ENCODE measurements around the gene PIK3R5. TPM values are rescaled to one million over a fixed set of nuclear protein-coding genes. Genes with fewer than 3 reads are reported as not detected.

The PIK3R5 gene
- total RNA-seq, 1 donor from 2014 or later = 0.30 TPM

DNA sequence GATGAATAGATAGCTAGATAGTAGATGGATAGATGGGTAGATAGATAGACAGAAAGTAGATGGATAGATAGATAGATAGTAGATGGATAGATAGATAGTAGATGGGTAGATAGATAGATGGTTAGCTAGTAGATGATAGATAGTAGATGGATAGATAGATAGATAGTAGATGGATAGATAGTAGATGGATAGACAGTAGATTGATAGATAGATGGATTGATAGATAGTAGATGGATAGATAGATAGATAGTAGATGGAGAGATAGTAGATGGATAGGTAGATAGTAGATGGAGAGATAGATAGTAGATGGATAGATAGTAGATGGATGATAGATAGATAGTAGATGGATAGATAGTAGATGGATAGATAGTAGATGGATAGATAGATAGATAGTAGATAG, 40.4 kb downstream of the PIK3R5 start:
- H3K9me3 ChIP-seq (ENCODE audit: insufficient read depth, low read depth, low read length) = peaks cover 23% of the 10 kb centered on the region
- H3K4me3 ChIP-seq (ENCODE audit: insufficient read depth, low read depth, low read length) = no peak overlapping the region
- Mint-ChIP-seq H3K27ac (ENCODE audit: unreplicated experiment) (no peak overlapping the region), H3K4me3 (ENCODE audit: unreplicated experiment) (no peak overlapping the region), H3K9me3 (ENCODE audit: unreplicated experiment) (peaks cover 18% of the 10 kb centered on the region), H3K36me3 (ENCODE audit: low read depth, unreplicated experiment) (no peaks in the 10 kb centered on the region), H3K27me3 (ENCODE audit: low read depth, unreplicated experiment) (no peaks in the 10 kb centered on the region), H3K4me1 (ENCODE audit: low read depth, unreplicated experiment) (peaks cover 8% of the 10 kb centered on the region)
- no peaks in the 10 kb centered on the region for H3K36me3 ChIP-seq (ENCODE audit: insufficient read depth, low read length)
- H3K79me2 ChIP-seq (ENCODE audit: insufficient read depth, low read length) = no peaks in the 10 kb centered on the region
- peaks cover 9% of the 10 kb centered on the region for H3K4me1 ChIP-seq (ENCODE audit: insufficient read depth, low read length)
- H3K27me3 ChIP-seq (ENCODE audit: insufficient read depth, low read length) = no peaks in the 10 kb centered on the region
- TF ChIP-seq EZH2 (IDR thresholded peaks at IDR 0.05; ENCODE audit: insufficient read depth, low read length) = no peak
- TF ChIP-seq CTCF (IDR thresholded peaks at IDR 0.05; ENCODE audit: insufficient read depth, low read depth, low read length) = no peak
- FAIRE-seq (no peak), DNase-seq (ENCODE audit: low read depth) (no peak)
- H2AFZ ChIP-seq (ENCODE audit: low read depth, low read length) = no peak overlapping the region
- no peak overlapping the region for H3K27ac ChIP-seq (ENCODE audit: low read depth, low read length)
- no peak overlapping the region for H3K4me2 ChIP-seq (ENCODE audit: low read length)
- no peak overlapping the region for H3K9ac ChIP-seq (ENCODE audit: low read length)
- H4K20me1 ChIP-seq (ENCODE audit: insufficient read depth, low read length) = no peaks in the 10 kb centered on the region

GRCh38 chr17:8924595-8924994, 40.9 kb downstream of the PIK3R5 start:
- TF ChIP-seq CTCF (IDR thresholded peaks at IDR 0.05; ENCODE audit: insufficient read depth, low read depth, low read length) = no peak
- TF ChIP-seq EZH2 (IDR thresholded peaks at IDR 0.05; ENCODE audit: insufficient read depth, low read length) = no peak
- Histone ChIP-seq H3K4me2 (ENCODE audit: low read length) (no peak overlapping the region), H3K9ac (ENCODE audit: low read length) (no peak overlapping the region), H4K20me1 (ENCODE audit: insufficient read depth, low read length) (no peaks in the 10 kb centered on the region), H3K4me1 (ENCODE audit: insufficient read depth, low read length) (peaks cover 9% of the 10 kb centered on the region), H3K4me3 (ENCODE audit: insufficient read depth, low read depth, low read length) (no peak overlapping the region), H3K79me2 (ENCODE audit: insufficient read depth, low read length) (no peaks in the 10 kb centered on the region), H3K27ac (ENCODE audit: low read depth, low read length) (no peak overlapping the region), H2AFZ (ENCODE audit: low read depth, low read length) (no peak overlapping the region), H3K36me3 (ENCODE audit: insufficient read depth, low read length) (no peaks in the 10 kb centered on the region), H3K9me3 (ENCODE audit: insufficient read depth, low read depth, low read length) (peaks cover 22% of the 10 kb centered on the region), H3K27me3 (ENCODE audit: insufficient read depth, low read length) (no peaks in the 10 kb centered on the region)
- peaks cover 8% of the 10 kb centered on the region for H3K4me1 Mint-ChIP-seq (ENCODE audit: low read depth, unreplicated experiment)
- H3K27me3 Mint-ChIP-seq (ENCODE audit: low read depth, unreplicated experiment) = no peaks in the 10 kb centered on the region
- H3K36me3 Mint-ChIP-seq (ENCODE audit: low read depth, unreplicated experiment) = no peaks in the 10 kb centered on the region
- DNase-seq (ENCODE audit: low read depth) = no peak
- FAIRE-seq = no peak
- no peak overlapping the region for H3K27ac Mint-ChIP-seq (ENCODE audit: unreplicated experiment)
- peaks cover 16% of the 10 kb centered on the region for H3K9me3 Mint-ChIP-seq (ENCODE audit: unreplicated experiment)
- H3K4me3 Mint-ChIP-seq (ENCODE audit: unreplicated experiment) = no peak overlapping the region

DNA sequence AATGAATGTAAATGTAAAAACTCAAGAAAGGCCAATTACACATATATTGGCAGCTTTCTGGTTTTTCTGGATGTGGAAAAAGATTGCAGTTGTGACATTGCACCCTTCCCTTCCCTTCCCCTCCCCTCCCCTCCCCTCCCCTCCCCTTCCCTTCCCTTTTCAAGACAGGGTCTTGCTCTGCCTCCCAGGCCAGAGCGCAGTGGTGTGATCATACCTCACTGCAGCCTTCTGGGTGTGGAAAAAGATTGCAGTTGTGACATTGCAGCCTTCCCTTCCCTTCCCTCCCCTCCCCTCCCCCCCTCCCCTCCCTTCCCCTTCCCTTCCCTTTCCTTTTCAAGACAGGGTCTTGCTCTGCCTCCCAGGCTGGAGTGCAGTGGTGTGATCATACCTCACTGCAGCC, 41.7 kb downstream of the PIK3R5 start:
- no peak for FAIRE-seq

More for the DNA sequence above, 41.7 kb downstream of the PIK3R5 start:
- Histone ChIP-seq H3K4me3 (ENCODE audit: insufficient read depth, low read depth, low read length) (no peak overlapping the region), H3K4me1 (ENCODE audit: insufficient read depth, low read length) (peaks cover 12% of the 10 kb centered on the region), H4K20me1 (ENCODE audit: insufficient read depth, low read length) (no peaks in the 10 kb centered on the region), H3K9me3 (ENCODE audit: insufficient read depth, low read depth, low read length) (peaks cover 20% of the 10 kb centered on the region), H3K4me2 (ENCODE audit: low read length) (no peak overlapping the region), H3K27ac (ENCODE audit: low read depth, low read length) (no peak overlapping the region), H3K27me3 (ENCODE audit: insufficient read depth, low read length) (no peaks in the 10 kb centered on the region), H3K9ac (ENCODE audit: low read length) (no peak overlapping the region), H3K79me2 (ENCODE audit: insufficient read depth, low read length) (no peaks in the 10 kb centered on the region), H2AFZ (ENCODE audit: low read depth, low read length) (no peak overlapping the region), H3K36me3 (ENCODE audit: insufficient read depth, low read length) (no peaks in the 10 kb centered on the region)
- DNase-seq (ENCODE audit: low read depth) = no peak
- peaks cover 12% of the 10 kb centered on the region for H3K4me1 Mint-ChIP-seq (ENCODE audit: low read depth, unreplicated experiment)
- H3K36me3 Mint-ChIP-seq (ENCODE audit: low read depth, unreplicated experiment) = no peaks in the 10 kb centered on the region
- H3K9me3 Mint-ChIP-seq (ENCODE audit: unreplicated experiment) = peaks cover 14% of the 10 kb centered on the region
- no peak overlapping the region for H3K4me3 Mint-ChIP-seq (ENCODE audit: unreplicated experiment)
- H3K27ac Mint-ChIP-seq (ENCODE audit: unreplicated experiment) = no peak overlapping the region
- H3K27me3 Mint-ChIP-seq (ENCODE audit: low read depth, unreplicated experiment) = no peaks in the 10 kb centered on the region
- TF ChIP-seq EZH2 (IDR thresholded peaks at IDR 0.05; ENCODE audit: insufficient read depth, low read length) (no peak), CTCF (IDR thresholded peaks at IDR 0.05; ENCODE audit: insufficient read depth, low read depth, low read length) (no peak)

All from astrocyte (in vitro differentiated cells and primary cell).